ENCODE data around the gene C1QTNF6. TPM values are rescaled to one million over a fixed set of nuclear protein-coding genes. Genes with fewer than 3 reads are reported as not detected.
A peak's percentile ranks its signal among the peaks of the same experiment; 100 is the strongest.

C1QTNF6 gene
- polyA plus RNA-seq, 1 of the 3 experiments (the other 2 are of a cell fraction) = 47.7 TPM

DNA sequence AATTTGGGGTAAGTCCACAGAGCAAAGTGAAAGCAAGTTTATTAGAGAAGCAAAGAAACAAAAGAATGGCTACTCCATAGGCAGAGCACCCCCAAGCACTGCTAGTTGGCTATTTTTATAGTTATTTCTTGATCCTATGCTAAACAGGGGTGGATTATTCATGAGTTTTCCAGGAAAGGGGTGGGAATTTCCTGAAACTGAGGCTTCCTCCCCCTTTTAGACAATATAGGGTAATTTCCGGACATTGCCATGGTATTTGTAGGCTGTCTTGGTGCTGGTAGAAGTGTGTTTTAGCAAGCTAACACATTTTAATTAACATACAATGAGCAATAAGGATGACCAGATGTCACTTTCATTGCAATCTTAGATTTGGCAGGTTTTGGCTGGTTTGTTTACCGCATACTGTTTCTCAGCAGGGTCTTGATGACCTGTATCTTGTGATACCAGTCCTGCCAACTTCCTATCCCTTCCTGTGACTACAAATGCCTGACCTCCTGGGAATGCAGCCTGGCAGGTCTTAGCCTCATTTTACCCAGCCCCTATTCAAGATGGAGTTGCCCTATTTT is 937 bp upstream of the C1QTNF6 start:
- Histone ChIP-seq H3K36me3 (replicated peaks in 1 of 2; ENCODE audit: control insufficient read depth in 1 of 2, insufficient read depth in 2 of 2, low read length in 1 of 2) (peaks cover 0 to 10% of the 10 kb centered on the region in 2 experiments), H3K4me3 (ENCODE audit: low read depth in 2 of 2, low read length in 1 of 2) (peak overlapping the region in 1 of 2 experiments; percentile 74; a peak in 1 of 4 replicates), H3K27me3 (ENCODE audit: insufficient read depth) (no peaks in the 10 kb centered on the region), H3K4me1 (ENCODE audit: control insufficient read depth in 1 of 2, insufficient read depth in 2 of 2, low read depth in 1 of 2, low read length in 1 of 2) (peaks cover 33 to 38% of the 10 kb centered on the region in 2 experiments), H3K4me2 (peak overlapping the region; percentile 91), H3F3A (replicated peaks; ENCODE audit: insufficient read depth) (peaks cover 39% of the 10 kb centered on the region), H4K20me1 (ENCODE audit: insufficient read depth) (no peaks in the 10 kb centered on the region), H3K9ac (peak overlapping the region; percentile 75; the same call in 1 of the 2 replicates), H3K9me3 (no peaks in the 10 kb centered on the region), H3K9me2 (no peaks in the 10 kb centered on the region), H2AFZ (ENCODE audit: low read depth) (no peak overlapping the region), H3K79me2 (ENCODE audit: insufficient read depth) (peaks cover 11% of the 10 kb centered on the region), H3K27ac (ENCODE audit: low read depth in 2 of 2, low read length in 1 of 2) (peak overlapping the region; percentile 90 to 91)
- TF ChIP-seq EP300 (IDR thresholded peaks at IDR 0.05; ENCODE audit: borderline replicate concordance in 1 of 2, low read depth in 1 of 2, low read length in 1 of 2) (0 out of 4 replicates have a peak, but pooled peaks of 1 of the 2 experiments have one; percentile 16), EZH2phosphoT487 (IDR thresholded peaks at IDR 0.05; ENCODE audit: borderline replicate concordance, low read depth) (no peak), TCF12 (IDR thresholded peaks at IDR 0.05) (no peak), POLR2AphosphoS5 (IDR thresholded peaks at IDR 0.05; ENCODE audit: low read depth, low read length) (no peak)
- ChIA-PET POLR2A (interaction anchor here (0.9 kb wide), 1 partner anchor 14 kb away, joined by 3 read pairs; no protein-coding TSS in a partner anchor), CTCF (interaction anchor here (0.9 to 19.4 kb wide), 2 partner anchors 10 to 112 kb away, joined by 3 to 190 read pairs; no protein-coding TSS in a partner anchor)
- 41% methylated on average over 2 of the region's 2 CpGs for WGBS (ENCODE audit: low lambda C conversion rate)
- no peak for DNase-seq

DNA sequence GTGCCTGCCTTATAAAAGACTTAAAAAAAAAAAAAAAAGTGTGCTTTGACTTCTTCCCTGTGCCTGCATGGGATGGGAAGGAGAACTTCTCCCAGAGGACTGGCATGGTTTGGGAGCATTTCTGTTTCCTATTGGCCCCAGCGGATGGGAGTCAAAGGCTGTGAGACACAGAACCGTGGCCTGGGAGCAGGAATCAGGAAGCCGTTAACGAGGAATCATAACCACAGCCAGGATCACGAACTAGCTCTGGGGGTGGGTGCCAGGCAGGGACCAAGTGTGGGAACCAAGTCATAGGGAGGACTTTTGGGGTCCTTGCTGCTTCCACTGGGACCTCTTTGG is 526 bp downstream of the C1QTNF6 start:
- H3K36me3 ChIP-seq (replicated peaks in 1 of 2; ENCODE audit: control insufficient read depth in 1 of 2, insufficient read depth in 2 of 2, low read length in 1 of 2) = peaks cover 0 to 16% of the 10 kb centered on the region in 2 experiments
- TF ChIP-seq RCOR1 (IDR thresholded peaks at IDR 0.05; ENCODE audit: low read length) (no peak), TAF1 (IDR thresholded peaks at IDR 0.05; ENCODE audit: borderline replicate concordance, low read depth, low read length) (0 out of 2 replicates have a peak, but pooled peaks have one; percentile 4)
- TF ChIP-seq, protein P1, sequence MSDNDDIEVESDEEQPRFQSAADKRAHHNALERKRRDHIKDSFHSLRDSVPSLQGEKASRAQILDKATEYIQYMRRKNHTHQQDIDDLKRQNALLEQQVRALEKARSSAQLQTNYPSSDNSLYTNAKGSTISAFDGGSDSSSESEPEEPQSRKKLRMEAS (IDR thresholded peaks at IDR 0.05; ENCODE audit: low read depth) = peak; percentile 31
- H3K9ac ChIP-seq = peak overlapping the region; percentile 75
- peak; percentile 63 for DNase-seq
- peak overlapping the region; percentile 90 to 91 for H3K27ac ChIP-seq (ENCODE audit: low read depth in 2 of 2, low read length in 1 of 2)
- H3F3A ChIP-seq (replicated peaks; ENCODE audit: insufficient read depth) = peaks cover 39% of the 10 kb centered on the region
- H3K79me2 ChIP-seq (ENCODE audit: insufficient read depth) = peaks cover 11% of the 10 kb centered on the region
- 0% methylated on average over 3 of the region's 5 CpGs for WGBS (ENCODE audit: low lambda C conversion rate)
- H3K27me3 ChIP-seq (ENCODE audit: insufficient read depth) = no peaks in the 10 kb centered on the region
- CTCF ChIA-PET = interaction anchor here (1.1 to 19.4 kb wide), 3 partner anchors 12 to 22 kb away, joined by 4 to 190 read pairs (median 6); no protein-coding TSS in a partner anchor
- no peaks in the 10 kb centered on the region for H4K20me1 ChIP-seq (ENCODE audit: insufficient read depth)
- no peaks in the 10 kb centered on the region for H3K9me3 ChIP-seq
- peak overlapping the region; percentile 80; the same call in 1 of the 2 replicates for H2AFZ ChIP-seq (ENCODE audit: low read depth)
- peak overlapping the region; percentile 91 for H3K4me2 ChIP-seq
- H3K4me3 ChIP-seq (ENCODE audit: low read depth in 2 of 2, low read length in 1 of 2) = peak overlapping the region; percentile 55 to 74
- H3K4me1 ChIP-seq (ENCODE audit: control insufficient read depth in 1 of 2, insufficient read depth in 2 of 2, low read depth in 1 of 2, low read length in 1 of 2) = peaks cover 33 to 38% of the 10 kb centered on the region in 2 experiments
- no peaks in the 10 kb centered on the region for H3K9me2 ChIP-seq
- POLR2A ChIA-PET = interaction anchor here (1.0 to 1.6 kb wide), 2 partner anchors 10 to 12 kb away, joined by 4 read pairs; no protein-coding TSS in a partner anchor

DNA sequence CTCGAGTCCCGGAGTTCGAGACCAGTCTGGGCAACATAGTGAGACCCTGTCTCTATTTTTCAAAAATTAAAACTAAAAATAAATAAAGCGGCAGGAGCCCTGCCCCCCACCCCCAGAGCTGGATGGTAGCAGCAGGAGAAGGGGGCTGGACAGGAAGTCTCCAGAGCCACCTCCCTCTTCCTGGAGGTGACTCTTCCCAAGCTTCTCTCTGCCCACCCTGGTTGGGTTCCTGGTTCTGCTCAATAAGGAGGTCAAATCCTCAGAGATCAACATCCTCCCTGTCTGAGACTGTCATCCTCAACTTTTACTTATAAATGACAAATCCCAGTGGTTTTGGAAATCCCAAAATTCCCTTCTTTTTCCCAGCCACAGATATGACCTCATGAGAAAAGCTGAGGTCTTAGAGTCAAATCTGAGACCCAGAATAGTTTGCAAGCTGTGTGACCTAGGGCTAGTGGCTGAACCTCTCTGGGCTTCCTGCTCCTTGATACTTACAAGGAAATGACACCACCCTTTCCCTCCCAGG is 987 bp downstream of the C1QTNF6 start:
- Histone ChIP-seq H3K4me3 (ENCODE audit: low read depth in 2 of 2, low read length in 1 of 2) (peak overlapping the region; percentile 55 to 74), H3K27me3 (ENCODE audit: insufficient read depth) (no peaks in the 10 kb centered on the region), H3K79me2 (ENCODE audit: insufficient read depth) (peaks cover 11% of the 10 kb centered on the region), H3K9me3 (no peaks in the 10 kb centered on the region), H4K20me1 (ENCODE audit: insufficient read depth) (no peaks in the 10 kb centered on the region), H3K4me2 (peak overlapping the region; percentile 91), H3F3A (replicated peaks; ENCODE audit: insufficient read depth) (peaks cover 39% of the 10 kb centered on the region), H3K36me3 (replicated peaks in 1 of 2; ENCODE audit: control insufficient read depth in 1 of 2, insufficient read depth in 2 of 2, low read length in 1 of 2) (peaks cover 0 to 21% of the 10 kb centered on the region in 2 experiments), H3K4me1 (ENCODE audit: control insufficient read depth in 1 of 2, insufficient read depth in 2 of 2, low read depth in 1 of 2, low read length in 1 of 2) (peaks cover 33 to 38% of the 10 kb centered on the region in 2 experiments), H3K9me2 (no peaks in the 10 kb centered on the region), H2AFZ (ENCODE audit: low read depth) (no peak overlapping the region), H3K27ac (ENCODE audit: low read depth in 2 of 2, low read length in 1 of 2) (peak overlapping the region; percentile 90 to 91), H3K9ac (peak overlapping the region; percentile 75)
- TF ChIP-seq TCF12 (IDR thresholded peaks at IDR 0.05) = no peak
- TF ChIP-seq SMC3 (IDR thresholded peaks at IDR 0.05; ENCODE audit: low read depth, low read length) = no peak
- TF ChIP-seq NRF1 (IDR thresholded peaks at IDR 0.05; ENCODE audit: low read depth, low read length) = no peak
- TF ChIP-seq, protein P2, sequence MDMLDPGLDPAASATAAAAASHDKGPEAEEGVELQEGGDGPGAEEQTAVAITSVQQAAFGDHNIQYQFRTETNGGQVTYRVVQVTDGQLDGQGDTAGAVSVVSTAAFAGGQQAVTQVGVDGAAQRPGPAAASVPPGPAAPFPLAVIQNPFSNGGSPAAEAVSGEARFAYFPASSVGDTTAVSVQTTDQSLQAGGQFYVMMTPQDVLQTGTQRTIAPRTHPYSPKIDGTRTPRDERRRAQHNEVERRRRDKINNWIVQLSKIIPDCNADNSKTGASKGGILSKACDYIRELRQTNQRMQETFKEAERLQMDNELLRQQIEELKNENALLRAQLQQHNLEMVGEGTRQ (IDR thresholded peaks at IDR 0.05; ENCODE audit: borderline replicate concordance, low read depth, low read length) = no peak
- TF ChIP-seq GATA2 (CRISPR knock-in tag; IDR thresholded peaks at IDR 0.05) = no peak
- TF ChIP-seq RCOR1 (IDR thresholded peaks at IDR 0.05; ENCODE audit: low read length) = peak; percentile 47; the same call in 1 of the 2 replicates
- peak; percentile 15; the same call in 1 of the 2 replicates for TF ChIP-seq GABPA (IDR thresholded peaks at IDR 0.05; ENCODE audit: low read depth)
- TF ChIP-seq, protein P3, sequence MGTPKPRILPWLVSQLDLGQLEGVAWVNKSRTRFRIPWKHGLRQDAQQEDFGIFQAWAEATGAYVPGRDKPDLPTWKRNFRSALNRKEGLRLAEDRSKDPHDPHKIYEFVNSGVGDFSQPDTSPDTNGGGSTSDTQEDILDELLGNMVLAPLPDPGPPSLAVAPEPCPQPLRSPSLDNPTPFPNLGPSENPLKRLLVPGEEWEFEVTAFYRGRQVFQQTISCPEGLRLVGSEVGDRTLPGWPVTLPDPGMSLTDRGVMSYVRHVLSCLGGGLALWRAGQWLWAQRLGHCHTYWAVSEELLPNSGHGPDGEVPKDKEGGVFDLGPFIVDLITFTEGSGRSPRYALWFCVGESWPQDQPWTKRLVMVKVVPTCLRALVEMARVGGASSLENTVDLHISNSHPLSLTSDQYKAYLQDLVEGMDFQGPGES (IDR thresholded peaks at IDR 0.05; ENCODE audit: low read depth, low read length) = no peak
- POLR2A ChIA-PET = interaction anchor here (1.0 to 1.6 kb wide), 2 partner anchors 11 to 12 kb away, joined by 4 read pairs; no protein-coding TSS in a partner anchor
- DNase-seq = no peak
- CTCF ChIA-PET = interaction anchor here (1.0 to 19.4 kb wide), 4 partner anchors 10 to 21 kb away, joined by 4 to 190 read pairs (median 5); no protein-coding TSS in a partner anchor
- WGBS (ENCODE audit: low lambda C conversion rate) = 83% methylated on average over 4 of the region's 4 CpGs
